DND-41 (cell line): ENCODE data around the gene LRP5.

Experiments used
- EZH2 ChIP-seq: IDR thresholded peaks from 3 replicates; pipeline ENCODE4 v1.6.1; 2012; ENCODE audit warnings: borderline replicate concordance, low read depth, mild to moderate bottlenecking, moderate library complexity, low read length, inconsistent platforms; ENCODE audit not compliant: severe bottlenecking
- TF ChIP-seq, protein P1 (sequence below): IDR thresholded peaks from 2 replicates; pipeline ENCODE4 v1.5.1; 2012; ENCODE audit warnings: borderline replicate concordance, low read length, moderate library complexity, mild to moderate bottlenecking; ENCODE audit not compliant: poor library complexity, severe bottlenecking; ENCODE audit errors: extremely low read depth

DNA sequence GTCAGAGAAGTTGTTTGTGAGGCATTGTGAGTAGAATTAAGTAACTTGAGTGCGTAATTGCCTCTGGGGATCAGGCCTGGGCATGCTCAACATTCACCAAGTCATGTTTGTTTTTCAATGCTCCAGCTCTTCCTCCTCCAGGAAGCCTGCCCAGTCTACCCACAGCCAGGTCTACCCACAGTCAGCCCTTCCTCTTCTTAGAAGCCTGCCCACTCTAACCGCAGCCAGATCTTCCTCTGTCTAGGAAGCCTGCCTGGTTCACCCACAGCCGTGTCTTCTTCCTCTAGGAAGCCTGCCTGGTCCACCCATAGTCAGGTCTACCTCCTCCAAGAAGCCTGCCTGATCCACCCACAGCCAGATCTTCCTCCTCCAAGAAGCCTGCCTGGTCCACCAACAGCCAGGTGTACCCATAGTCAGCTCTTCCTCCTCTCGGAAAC, 25.0 kb downstream of the LRP5 start:
- TF ChIP-seq, protein P1, sequence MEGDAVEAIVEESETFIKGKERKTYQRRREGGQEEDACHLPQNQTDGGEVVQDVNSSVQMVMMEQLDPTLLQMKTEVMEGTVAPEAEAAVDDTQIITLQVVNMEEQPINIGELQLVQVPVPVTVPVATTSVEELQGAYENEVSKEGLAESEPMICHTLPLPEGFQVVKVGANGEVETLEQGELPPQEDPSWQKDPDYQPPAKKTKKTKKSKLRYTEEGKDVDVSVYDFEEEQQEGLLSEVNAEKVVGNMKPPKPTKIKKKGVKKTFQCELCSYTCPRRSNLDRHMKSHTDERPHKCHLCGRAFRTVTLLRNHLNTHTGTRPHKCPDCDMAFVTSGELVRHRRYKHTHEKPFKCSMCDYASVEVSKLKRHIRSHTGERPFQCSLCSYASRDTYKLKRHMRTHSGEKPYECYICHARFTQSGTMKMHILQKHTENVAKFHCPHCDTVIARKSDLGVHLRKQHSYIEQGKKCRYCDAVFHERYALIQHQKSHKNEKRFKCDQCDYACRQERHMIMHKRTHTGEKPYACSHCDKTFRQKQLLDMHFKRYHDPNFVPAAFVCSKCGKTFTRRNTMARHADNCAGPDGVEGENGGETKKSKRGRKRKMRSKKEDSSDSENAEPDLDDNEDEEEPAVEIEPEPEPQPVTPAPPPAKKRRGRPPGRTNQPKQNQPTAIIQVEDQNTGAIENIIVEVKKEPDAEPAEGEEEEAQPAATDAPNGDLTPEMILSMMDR, result no peak
- TF ChIP-seq EZH2, result no peak
